Right atrium auricular region (tissue), 2 donors: Measurements from ENCODE around the gene SMIM35. TPM values are rescaled to one million over a fixed set of nuclear protein-coding genes. Genes with fewer than 3 reads are reported as not detected.

Source experiments
- DNase-seq: peaks from one replicate; pipeline ENCODE4 v3.0.0-alpha.2; 2019; ENCODE audit warnings: low spot score
- H3K27ac ChIP-seq, 2 donors: fragments of 200-600 bp; sonication (generic); 1 replicate in 1 of 2; 2 replicates in 1 of 2; pipeline ENCODE4 v1.5.1; 2016 to 2019
- H3K27me3 ChIP-seq, 2 donors: fragments of 200-600 bp; sonication (generic); one replicate each; pipeline versions ENCODE4 v1.5.1 to v1.6.0; 2017 to 2019
- H3K36me3 ChIP-seq: fragments of 200-600 bp; sonication (generic); one replicate; pipeline ENCODE4 v1.5.1; 2016
- H3K4me1 ChIP-seq, 2 donors: fragments of 200-600 bp; sonication (generic); one replicate each; pipeline versions ENCODE4 v1.5.1 to v1.6.0; 2017 to 2019
- H3K4me3 ChIP-seq, 2 donors: fragments of 200-600 bp; sonication (generic); 1 replicate in 1 of 2; 2 replicates in 1 of 2; pipeline ENCODE4 v1.5.1; 2017 to 2019; ENCODE audit warnings: mild to moderate bottlenecking in 1 of 2, moderate library complexity in 1 of 2
- H3K9me3 ChIP-seq, 2 donors: fragments of 200-600 bp; sonication (generic); one replicate each; pipeline ENCODE4 v1.5.1; 2019
- CTCF ChIP-seq, 2 donors: fragments of 200-600 bp; sonication (generic); IDR thresholded peaks; one replicate each; pipeline ENCODE4 v1.5.1; 2019; ENCODE audit warnings: antibody characterized with exemption in 2 of 2
- total RNA-seq, 2 donors: library from RNA; depleted of rRNA; stranded (reverse); fragments of >200 nt; gene quantifications; one replicate each; pipeline ENCODE4 v1.1.0, GENCODE V29; 2016

The SMIM35 gene
- total RNA-seq, 2 donors from 2014 or later: not detected

GRCh38 chr11:117999354-117999993 is 87.3 kb downstream of the SMIM35 start:
- no peak overlapping the region for H3K27ac ChIP-seq
- H3K27me3 ChIP-seq: no peaks in the 10 kb centered on the region
- DNase-seq: no peak
- H3K4me1 ChIP-seq: peaks cover 0 to 15% of the 10 kb centered on the region in 2 donors
- TF ChIP-seq CTCF (IDR thresholded peaks at IDR 0.05): no peak
- H3K9me3 ChIP-seq: no peaks in the 10 kb centered on the region
- no peak overlapping the region for H3K4me3 ChIP-seq
- peaks cover 6% of the 10 kb centered on the region for H3K36me3 ChIP-seq

- Histone ChIP-seq H3K4me1 (peaks cover 0 to 15% of the 10 kb centered on the region in 2 donors), H3K27me3 (no peaks in the 10 kb centered on the region), H3K9me3 (no peaks in the 10 kb centered on the region), H3K36me3 (peaks cover 6% of the 10 kb centered on the region), H3K4me3 (no peak overlapping the region), H3K27ac (no peak overlapping the region)
- no peak for TF ChIP-seq CTCF (IDR thresholded peaks at IDR 0.05)
- DNase-seq: no peak
Measured at GRCh38 chr11:117998664-117999353, 88.0 kb downstream of the SMIM35 start.

GRCh38 chr11:117997823-117998579 is 88.8 kb downstream of the SMIM35 start:
- H3K36me3 ChIP-seq: peaks cover 6% of the 10 kb centered on the region
- TF ChIP-seq CTCF (IDR thresholded peaks at IDR 0.05): no peak

GRCh38 chr11:117997406-117997805 is 89.4 kb downstream of the SMIM35 start:
- H3K36me3 ChIP-seq: peaks cover 6% of the 10 kb centered on the region
- no peak overlapping the region for H3K27ac ChIP-seq
- no peaks in the 10 kb centered on the region for H3K27me3 ChIP-seq
- peaks cover 0 to 7% of the 10 kb centered on the region in 2 donors for H3K4me1 ChIP-seq
- H3K4me3 ChIP-seq: no peak overlapping the region
- no peaks in the 10 kb centered on the region for H3K9me3 ChIP-seq
- no peak for DNase-seq
- no peak for TF ChIP-seq CTCF (IDR thresholded peaks at IDR 0.05)

More at GRCh38 chr11:117997823-117998579, 88.8 kb downstream of the SMIM35 start:
- Histone ChIP-seq H3K4me3 (no peak overlapping the region), H3K27me3 (no peaks in the 10 kb centered on the region), H3K27ac (no peak overlapping the region), H3K4me1 (peaks cover 0 to 12% of the 10 kb centered on the region in 2 donors), H3K9me3 (no peaks in the 10 kb centered on the region)
- no peak for DNase-seq

- DNase-seq: no peak
- no peak for TF ChIP-seq CTCF (IDR thresholded peaks at IDR 0.05)
- peaks cover 6% of the 10 kb centered on the region for H3K36me3 ChIP-seq
- H3K27me3 ChIP-seq: no peaks in the 10 kb centered on the region
- no peak overlapping the region for H3K27ac ChIP-seq
- no peak overlapping the region for H3K4me3 ChIP-seq
- no peaks in the 10 kb centered on the region for H3K4me1 ChIP-seq
- no peaks in the 10 kb centered on the region for H3K9me3 ChIP-seq
Measured at GRCh38 chr11:117996058-117996457, 90.7 kb downstream of the SMIM35 start.
